IPS-18c (cell line): ENCODE data around the gene WDR82.

Source experiments
- H3K4me3 ChIP-seq: 2 replicates; pipeline ENCODE4 v1.7.0; 2013; ENCODE audit warnings: low read depth, mild to moderate bottlenecking, low read length, moderate library complexity; ENCODE audit not compliant: insufficient read depth
- H3K9me3 ChIP-seq: one replicate; pipeline ENCODE4 v1.6.1; 2013; ENCODE audit warnings: mild to moderate bottlenecking, low read length, moderate library complexity; ENCODE audit not compliant: control insufficient read depth, insufficient read depth

The WDR82 gene

DNA sequence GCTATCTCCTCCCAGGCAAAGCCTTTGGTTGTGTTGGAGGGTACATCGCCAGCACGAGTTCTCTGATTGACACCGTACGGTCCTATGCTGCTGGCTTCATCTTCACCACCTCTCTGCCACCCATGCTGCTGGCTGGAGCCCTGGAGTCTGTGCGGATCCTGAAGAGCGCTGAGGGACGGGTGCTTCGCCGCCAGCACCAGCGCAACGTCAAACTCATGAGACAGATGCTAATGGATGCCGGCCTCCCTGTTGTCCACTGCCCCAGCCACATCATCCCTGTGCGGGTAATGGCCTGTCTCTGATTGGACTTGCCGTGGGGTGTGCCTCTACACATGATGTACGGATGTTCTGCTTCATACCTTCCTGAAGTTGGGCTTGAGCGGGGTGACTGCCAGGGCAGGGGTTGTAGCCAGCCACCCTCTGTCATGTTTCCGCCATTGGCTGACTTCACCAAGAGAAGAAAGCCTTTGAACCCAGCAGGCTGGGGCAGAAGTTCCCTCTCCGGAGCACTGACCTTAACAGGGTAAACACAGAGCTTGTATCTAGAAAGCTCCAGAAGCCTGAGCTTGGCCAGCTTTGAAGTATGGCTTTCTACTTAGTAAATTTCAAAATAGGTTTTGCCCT, 67.1 kb downstream of the WDR82 start:
- Histone ChIP-seq H3K4me3 (no peak overlapping the region), H3K9me3 (no peaks in the 10 kb centered on the region)

DNA sequence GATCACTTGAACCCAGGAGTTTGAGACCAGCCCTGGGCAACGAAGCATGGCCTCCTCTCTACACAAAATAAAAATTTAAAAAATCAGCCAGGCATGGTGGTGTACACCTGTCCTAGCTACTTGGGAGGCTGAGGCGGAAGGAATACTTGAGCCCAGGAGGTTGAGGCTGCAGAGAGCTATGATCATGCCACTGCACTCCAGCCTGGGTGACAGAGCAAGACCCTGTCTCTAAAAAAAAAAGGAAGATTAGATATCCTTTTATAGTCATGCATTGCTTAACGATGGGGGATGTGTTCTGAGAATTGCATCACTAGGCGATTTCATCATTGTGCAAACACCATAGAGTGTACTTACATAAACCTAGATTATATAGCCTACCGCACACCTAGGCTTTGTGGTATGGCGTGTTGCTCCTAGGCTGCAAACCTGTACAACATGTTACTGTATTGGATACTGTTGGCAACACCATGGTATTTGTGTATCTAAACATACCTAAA, 67.9 kb downstream of the WDR82 start:
- H3K4me3 ChIP-seq = no peak overlapping the region
- H3K9me3 ChIP-seq = no peaks in the 10 kb centered on the region

DNA sequence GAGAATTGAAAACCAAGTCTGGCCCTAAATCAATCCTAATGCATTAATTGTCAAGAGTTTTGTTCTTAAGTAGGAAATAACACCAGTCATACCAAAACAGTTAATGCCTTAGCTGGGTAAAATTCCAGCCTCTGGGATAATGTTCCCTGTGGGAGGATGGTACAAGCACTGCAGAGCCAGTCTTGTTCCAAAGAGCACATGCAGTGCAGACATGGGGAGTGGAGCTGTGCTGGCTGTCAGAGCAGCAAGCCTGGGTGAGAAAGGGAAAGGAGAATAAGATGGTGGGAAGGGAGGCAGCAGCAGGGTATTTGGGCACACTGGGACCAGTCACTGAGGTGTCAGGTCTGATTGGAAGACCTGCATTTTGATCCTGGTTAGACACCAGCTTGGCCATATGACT, 68.4 kb downstream of the WDR82 start:
- H3K9me3 ChIP-seq = no peaks in the 10 kb centered on the region

DNA sequence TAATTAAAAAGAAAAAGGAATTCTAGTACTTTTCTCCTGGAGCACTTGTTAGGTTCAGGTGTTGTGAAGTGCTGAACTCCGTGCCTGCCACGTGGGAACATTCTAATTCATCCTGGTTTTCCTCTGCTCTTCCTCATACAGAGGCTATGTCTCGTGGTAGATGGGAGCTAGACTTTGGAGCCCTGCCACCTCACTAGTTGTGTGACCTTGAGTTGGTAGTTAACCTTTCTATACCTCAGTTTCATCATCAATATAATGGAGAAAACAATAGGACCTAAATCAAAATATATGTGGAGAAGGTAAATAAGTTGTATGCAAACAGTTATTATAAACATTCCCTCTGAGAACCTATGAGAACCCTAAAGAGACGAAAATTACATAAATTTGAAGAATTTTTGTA, 69.9 kb downstream of the WDR82 start:
- H3K9me3 ChIP-seq = no peaks in the 10 kb centered on the region
- no peak overlapping the region for H3K4me3 ChIP-seq

More for the DNA sequence above, 68.4 kb downstream of the WDR82 start:
- H3K4me3 ChIP-seq = no peak overlapping the region

DNA sequence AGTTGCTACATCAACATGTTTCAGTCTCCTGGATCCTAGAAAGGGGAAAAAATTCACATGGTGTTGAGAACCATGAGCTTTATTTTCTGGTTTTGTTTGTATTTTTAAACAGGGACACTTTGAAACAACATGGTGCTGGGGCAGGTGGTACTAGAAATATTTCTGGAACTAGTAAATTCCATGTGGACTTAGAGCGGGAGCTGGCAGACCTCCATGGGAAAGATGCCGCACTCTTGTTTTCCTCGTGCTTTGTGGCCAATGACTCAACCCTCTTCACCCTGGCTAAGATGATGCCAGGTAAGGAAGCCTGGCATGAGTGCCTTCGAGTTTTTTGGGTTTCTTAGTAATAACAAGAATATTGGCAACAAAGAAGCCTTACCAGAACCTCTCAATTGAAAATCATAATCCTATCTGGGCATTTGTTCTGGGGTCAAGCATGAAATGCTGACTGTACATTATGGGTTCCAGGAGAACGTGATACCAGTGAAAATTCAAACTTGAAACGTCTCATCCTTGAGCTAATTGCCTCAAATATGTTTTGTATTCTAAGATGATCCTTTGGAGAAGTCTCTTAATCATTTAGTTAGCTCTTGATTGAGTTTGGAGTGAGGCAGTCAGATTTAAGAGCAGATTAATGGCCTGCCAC, 72.6 kb downstream of the WDR82 start:
- H3K9me3 ChIP-seq = no peaks in the 10 kb centered on the region

More for the DNA sequence above, 72.6 kb downstream of the WDR82 start:
- H3K4me3 ChIP-seq = no peak overlapping the region
